Measurements from ENCODE around the gene MEIS1.
"Not testable (repeated sequence)": the region's sequence is repeated elsewhere in the genome, so short reads cannot be mapped to it uniquely, and the experiment has no call there.

Gene MEIS1

DNA sequence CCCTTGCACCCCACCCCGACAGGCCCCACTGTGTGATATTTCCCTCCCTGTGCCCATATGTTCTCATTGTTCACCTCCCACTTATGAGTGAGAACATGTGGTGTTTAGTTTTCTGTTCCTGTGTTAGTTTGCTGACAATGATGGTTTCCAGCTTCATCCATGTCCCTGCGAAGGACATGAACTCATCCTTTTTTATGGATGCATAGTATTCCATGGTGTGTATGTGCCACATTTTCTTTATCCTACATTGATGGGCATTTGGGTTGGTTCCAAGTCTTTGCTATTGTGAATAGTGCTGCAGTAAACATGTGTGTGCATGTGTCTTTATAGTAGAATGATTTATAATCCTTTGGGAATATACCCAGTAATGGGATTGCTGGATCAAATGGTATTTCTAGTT, 50.3 kb downstream of the MEIS1 start:
- H3K4me3 ChIP-seq (ENCODE audit: low read length); H3K4me1 ChIP-seq (ENCODE audit: control insufficient read depth, insufficient read depth, low read length); H3K9ac ChIP-seq (ENCODE audit: low read depth, low read length); H3K9me3 ChIP-seq (replicated peaks; ENCODE audit: low read length); H3K36me3 ChIP-seq (ENCODE audit: insufficient read depth, low read length); H3K27me3 ChIP-seq (ENCODE audit: control insufficient read depth, insufficient read depth, low read length); H3K4me2 ChIP-seq (ENCODE audit: low read length): not testable (repeated sequence)

DNA sequence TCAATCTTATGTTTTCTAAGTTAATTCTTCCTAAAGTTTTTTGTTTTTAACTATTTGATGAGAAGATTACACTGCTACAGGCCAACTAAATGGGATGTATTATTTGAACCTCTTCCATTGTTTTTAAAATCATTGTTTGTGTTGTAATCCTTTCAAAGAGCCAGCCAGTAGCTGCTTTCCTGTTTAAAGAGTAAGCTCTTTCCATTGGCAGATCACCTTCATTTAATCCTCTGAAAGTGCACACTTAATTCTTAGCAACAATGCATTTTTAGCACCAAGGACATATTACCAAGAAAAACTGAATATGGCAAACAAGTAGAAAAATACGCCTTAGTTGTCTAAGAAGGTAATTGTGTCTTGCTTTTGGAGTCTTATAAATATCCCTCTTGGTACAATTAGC, 54.0 kb downstream of the MEIS1 start:
- no peak overlapping the region for H3K9ac ChIP-seq (ENCODE audit: low read depth, low read length)
- H3K9me3 ChIP-seq (replicated peaks; ENCODE audit: low read length): no peaks in the 10 kb centered on the region
- no peak overlapping the region for H3K4me2 ChIP-seq (ENCODE audit: low read length)
- H3K36me3 ChIP-seq (ENCODE audit: insufficient read depth, low read length): no peaks in the 10 kb centered on the region
- no peak overlapping the region for H3K4me3 ChIP-seq (ENCODE audit: low read length)
- peaks cover 3% of the 10 kb centered on the region for H3K4me1 ChIP-seq (ENCODE audit: control insufficient read depth, insufficient read depth, low read length)
- H3K27me3 ChIP-seq (ENCODE audit: control insufficient read depth, insufficient read depth, low read length): no peaks in the 10 kb centered on the region

DNA sequence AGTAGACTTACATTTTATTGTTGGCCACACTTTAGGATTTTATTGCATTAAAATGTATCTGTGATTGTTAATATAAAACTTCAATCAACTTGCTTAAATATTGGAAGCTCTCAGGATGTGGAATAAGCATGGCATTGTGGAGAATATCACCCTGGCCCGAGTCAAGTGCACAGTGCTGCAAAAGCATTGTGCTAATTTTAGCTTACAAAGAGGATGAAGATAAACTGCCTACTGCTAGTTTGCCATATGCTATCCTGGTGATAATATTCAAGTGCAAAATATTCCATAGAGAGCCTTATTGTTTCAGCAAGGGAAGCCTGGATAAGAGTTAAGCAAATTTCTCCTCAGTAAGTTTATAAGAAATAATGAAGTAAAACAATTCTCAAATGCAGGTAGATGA, 54.5 kb downstream of the MEIS1 start:
- H3K36me3 ChIP-seq (ENCODE audit: insufficient read depth, low read length): no peaks in the 10 kb centered on the region
- no peak overlapping the region for H3K4me2 ChIP-seq (ENCODE audit: low read length)
- no peaks in the 10 kb centered on the region for H3K27me3 ChIP-seq (ENCODE audit: control insufficient read depth, insufficient read depth, low read length)
- H3K4me1 ChIP-seq (ENCODE audit: control insufficient read depth, insufficient read depth, low read length): peaks cover 6% of the 10 kb centered on the region
- no peak overlapping the region for H3K4me3 ChIP-seq (ENCODE audit: low read length)
- no peak overlapping the region for H3K9ac ChIP-seq (ENCODE audit: low read depth, low read length)
- no peaks in the 10 kb centered on the region for H3K9me3 ChIP-seq (replicated peaks; ENCODE audit: low read length)

- H3K36me3 ChIP-seq (ENCODE audit: insufficient read depth, low read length): no peaks in the 10 kb centered on the region
- H3K4me2 ChIP-seq (ENCODE audit: low read length): no peak overlapping the region
- H3K9me3 ChIP-seq (replicated peaks; ENCODE audit: low read length): no peaks in the 10 kb centered on the region
- no peaks in the 10 kb centered on the region for H3K27me3 ChIP-seq (ENCODE audit: control insufficient read depth, insufficient read depth, low read length)
- H3K4me1 ChIP-seq (ENCODE audit: control insufficient read depth, insufficient read depth, low read length): peaks cover 17% of the 10 kb centered on the region
- no peak overlapping the region for H3K9ac ChIP-seq (ENCODE audit: low read depth, low read length)
- H3K4me3 ChIP-seq (ENCODE audit: low read length): no peak overlapping the region
Observed at GRCh38 chr2:66490588-66491001, 55.7 kb downstream of the MEIS1 start.

- Histone ChIP-seq H3K9ac (ENCODE audit: low read depth, low read length) (no peak overlapping the region), H3K4me2 (ENCODE audit: low read length) (no peak overlapping the region), H3K36me3 (ENCODE audit: insufficient read depth, low read length) (no peaks in the 10 kb centered on the region), H3K9me3 (replicated peaks; ENCODE audit: low read length) (no peaks in the 10 kb centered on the region), H3K27me3 (ENCODE audit: control insufficient read depth, insufficient read depth, low read length) (no peaks in the 10 kb centered on the region), H3K4me3 (ENCODE audit: low read length) (no peak overlapping the region), H3K4me1 (ENCODE audit: control insufficient read depth, insufficient read depth, low read length) (peaks cover 29% of the 10 kb centered on the region)
Observed at GRCh38 chr2:66494708-66495107, 59.8 kb downstream of the MEIS1 start.

DNA sequence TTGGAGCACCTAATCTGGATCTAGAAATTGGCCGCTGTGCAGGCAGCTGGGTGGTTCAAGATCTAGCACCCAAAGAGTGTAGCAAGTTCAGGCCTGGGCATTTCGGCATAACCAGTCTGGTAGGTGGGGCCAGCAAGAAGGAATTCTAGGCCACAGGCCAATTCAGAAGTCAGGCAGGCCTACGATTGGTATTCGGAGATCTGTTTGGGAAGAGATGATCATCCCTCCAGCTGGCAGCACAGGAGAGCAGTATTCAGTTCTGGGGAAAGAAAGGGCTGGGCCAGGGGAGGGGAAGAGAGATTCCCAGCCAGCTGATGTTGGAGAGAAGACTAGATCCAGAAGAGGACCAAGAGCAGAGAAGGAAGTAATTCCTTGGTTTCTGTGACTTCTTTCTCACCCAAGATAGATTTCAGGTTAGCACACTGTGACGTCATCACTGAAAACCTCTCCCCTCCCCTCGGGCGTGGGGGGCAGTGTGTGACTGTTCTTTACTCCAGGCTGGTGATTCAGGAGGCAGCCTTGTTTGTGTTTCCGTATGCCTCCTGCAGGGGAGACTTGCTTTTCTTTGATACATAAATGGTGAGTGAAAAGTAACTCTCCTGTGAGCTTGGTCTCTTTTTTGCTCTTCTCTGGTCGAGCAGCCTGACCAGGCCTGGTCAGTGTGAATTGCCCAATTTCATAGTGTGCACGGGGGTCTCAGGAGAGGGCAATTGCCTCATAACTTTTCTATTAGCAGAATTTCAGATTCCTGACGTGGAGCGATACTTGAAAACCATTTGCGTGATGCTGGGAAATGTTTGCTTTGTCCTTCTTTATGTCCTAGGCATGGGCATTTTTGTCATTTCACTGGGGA, 61.1 kb downstream of the MEIS1 start:
- Histone ChIP-seq H3K36me3 (ENCODE audit: insufficient read depth, low read length) (no peaks in the 10 kb centered on the region), H3K4me2 (ENCODE audit: low read length) (peak overlapping the region; percentile 69), H3K4me1 (ENCODE audit: control insufficient read depth, insufficient read depth, low read length) (peaks cover 26% of the 10 kb centered on the region), H3K9ac (ENCODE audit: low read depth, low read length) (no peak overlapping the region), H3K4me3 (ENCODE audit: low read length) (peak overlapping the region; percentile 23), H3K9me3 (replicated peaks; ENCODE audit: low read length) (no peaks in the 10 kb centered on the region), H3K27me3 (ENCODE audit: control insufficient read depth, insufficient read depth, low read length) (no peaks in the 10 kb centered on the region)

DNA sequence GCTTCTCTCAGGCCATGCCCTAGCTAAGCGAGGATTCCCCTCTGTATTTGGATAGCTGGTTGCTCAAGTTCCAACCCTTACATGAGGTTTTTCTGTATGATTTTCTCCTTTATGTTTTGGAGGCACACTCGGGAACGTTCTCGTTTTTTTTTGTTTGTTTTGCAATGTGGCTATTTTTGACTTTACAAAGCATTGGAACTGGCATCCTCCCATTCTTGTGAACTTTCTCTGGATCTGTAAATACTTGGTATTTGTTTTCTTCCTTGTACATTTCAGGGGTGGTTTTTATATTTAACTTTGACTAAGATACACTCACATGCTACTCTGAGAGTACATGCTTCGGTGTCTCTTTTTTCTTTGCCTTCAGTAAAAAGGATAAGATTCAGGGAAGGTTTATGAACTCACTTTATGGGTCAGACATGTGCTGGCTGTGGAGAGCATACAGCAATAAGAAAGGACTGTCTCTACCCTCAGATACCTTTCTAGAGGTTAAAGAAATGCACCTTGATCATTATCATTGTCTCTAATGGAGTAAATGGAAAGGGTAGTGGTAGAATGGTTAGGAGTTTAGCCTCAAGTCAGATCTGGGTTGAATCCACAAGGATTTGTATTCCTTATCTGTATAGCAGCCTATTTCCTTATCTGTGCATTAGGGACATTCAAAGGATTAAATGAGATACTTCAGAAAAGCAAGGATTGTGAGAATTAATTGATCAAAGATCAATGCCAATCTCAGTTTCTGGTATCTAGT, 61.9 kb downstream of the MEIS1 start:
- Histone ChIP-seq H3K9ac (ENCODE audit: low read depth, low read length) (no peak overlapping the region), H3K36me3 (ENCODE audit: insufficient read depth, low read length) (no peaks in the 10 kb centered on the region), H3K4me3 (ENCODE audit: low read length) (no peak overlapping the region), H3K27me3 (ENCODE audit: control insufficient read depth, insufficient read depth, low read length) (no peaks in the 10 kb centered on the region), H3K4me2 (ENCODE audit: low read length) (peak overlapping the region; percentile 69), H3K4me1 (ENCODE audit: control insufficient read depth, insufficient read depth, low read length) (peaks cover 26% of the 10 kb centered on the region), H3K9me3 (replicated peaks; ENCODE audit: low read length) (no peaks in the 10 kb centered on the region)

GRCh38 chr2:66497431-66498288, 62.7 kb downstream of the MEIS1 start:
- Histone ChIP-seq H3K4me3 (ENCODE audit: low read length) (no peak overlapping the region), H3K27me3 (ENCODE audit: control insufficient read depth, insufficient read depth, low read length) (no peaks in the 10 kb centered on the region), H3K4me1 (ENCODE audit: control insufficient read depth, insufficient read depth, low read length) (peaks cover 26% of the 10 kb centered on the region), H3K9me3 (replicated peaks; ENCODE audit: low read length) (no peaks in the 10 kb centered on the region), H3K9ac (ENCODE audit: low read depth, low read length) (no peak overlapping the region), H3K36me3 (ENCODE audit: insufficient read depth, low read length) (no peaks in the 10 kb centered on the region), H3K4me2 (ENCODE audit: low read length) (no peak overlapping the region)

GRCh38 chr2:66498289-66498975, 63.5 kb downstream of the MEIS1 start:
- Histone ChIP-seq H3K9me3 (replicated peaks; ENCODE audit: low read length) (no peaks in the 10 kb centered on the region), H3K4me3 (ENCODE audit: low read length) (no peak overlapping the region), H3K4me1 (ENCODE audit: control insufficient read depth, insufficient read depth, low read length) (peaks cover 26% of the 10 kb centered on the region), H3K4me2 (ENCODE audit: low read length) (no peak overlapping the region), H3K36me3 (ENCODE audit: insufficient read depth, low read length) (no peaks in the 10 kb centered on the region), H3K9ac (ENCODE audit: low read depth, low read length) (no peak overlapping the region), H3K27me3 (ENCODE audit: control insufficient read depth, insufficient read depth, low read length) (no peaks in the 10 kb centered on the region)

DNA sequence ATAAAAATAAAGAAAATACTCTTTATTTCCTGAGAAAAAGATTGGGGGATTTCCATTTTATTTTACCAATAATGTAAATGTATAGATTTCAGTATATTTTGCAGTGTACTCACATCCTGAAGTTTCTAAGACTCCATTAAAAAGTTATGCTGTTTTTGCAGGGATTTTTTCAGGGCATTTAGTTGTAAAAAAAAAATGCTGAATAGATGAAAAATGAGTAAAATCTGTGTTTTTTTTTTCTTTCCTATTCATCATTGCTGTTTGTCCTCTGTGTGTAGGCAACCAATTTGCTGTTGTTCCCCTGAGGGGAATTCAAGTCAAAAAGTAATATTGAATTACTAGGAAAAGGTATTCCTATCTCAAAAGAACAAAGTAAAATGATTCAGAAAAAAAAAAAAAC, 66.3 kb downstream of the MEIS1 start:
- Histone ChIP-seq H3K9me3 (replicated peaks; ENCODE audit: low read length) (no peaks in the 10 kb centered on the region), H3K27me3 (ENCODE audit: control insufficient read depth, insufficient read depth, low read length) (no peaks in the 10 kb centered on the region), H3K4me2 (ENCODE audit: low read length) (no peak overlapping the region), H3K36me3 (ENCODE audit: insufficient read depth, low read length) (no peaks in the 10 kb centered on the region), H3K4me3 (ENCODE audit: low read length) (no peak overlapping the region), H3K9ac (ENCODE audit: low read depth, low read length) (no peak overlapping the region), H3K4me1 (ENCODE audit: control insufficient read depth, insufficient read depth, low read length) (peaks cover 5% of the 10 kb centered on the region)

GRCh38 chr2:66506265-66506664, 71.3 kb downstream of the MEIS1 start:
- H3K9ac ChIP-seq (ENCODE audit: low read depth, low read length): no peak overlapping the region

More at GRCh38 chr2:66506265-66506664, 71.3 kb downstream of the MEIS1 start:
- Histone ChIP-seq H3K9me3 (replicated peaks; ENCODE audit: low read length) (no peaks in the 10 kb centered on the region), H3K36me3 (ENCODE audit: insufficient read depth, low read length) (no peaks in the 10 kb centered on the region), H3K4me1 (ENCODE audit: control insufficient read depth, insufficient read depth, low read length) (no peaks in the 10 kb centered on the region), H3K4me3 (ENCODE audit: low read length) (no peak overlapping the region), H3K4me2 (ENCODE audit: low read length) (no peak overlapping the region), H3K27me3 (ENCODE audit: control insufficient read depth, insufficient read depth, low read length) (no peaks in the 10 kb centered on the region)

Measured in skeletal muscle satellite cell (primary cell).